Measurements from ENCODE around the gene PARD3.

PARD3 gene

DNA sequence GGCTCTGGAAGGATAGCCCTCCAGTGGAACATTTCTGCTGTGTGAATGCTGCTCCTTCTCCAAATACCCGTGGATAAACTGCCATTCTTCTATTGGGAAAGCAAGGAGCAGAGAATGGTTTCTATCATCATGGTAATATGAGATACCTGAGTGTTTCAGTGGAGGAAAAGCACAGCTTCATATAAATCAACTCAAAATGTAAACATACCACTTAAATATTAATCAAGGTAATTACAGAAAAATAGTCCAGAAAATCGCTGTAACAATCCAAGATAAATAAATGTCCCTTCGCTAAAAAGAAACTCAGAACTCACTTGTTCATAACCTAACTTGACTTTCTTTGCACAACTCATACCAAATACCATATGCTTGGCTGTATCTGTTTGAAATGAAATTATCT lies 635.8 kb downstream of the PARD3 start:
- 100% methylated on average over 2 of the region's 3 CpGs; no CpG with 5 or more reads in 1 of the 2 experiments for WGBS, 2 experiments (ENCODE audit: insufficient coverage in 2 of 2)
- Histone ChIP-seq H3K4me3 (ENCODE audit: extremely low read depth, insufficient read depth, low read length, poor library complexity, severe bottlenecking) (no peak overlapping the region), H3K27ac (ENCODE audit: low read depth, low read length, severe bottlenecking) (peak overlapping the region; percentile 25), H3K36me3 (ENCODE audit: control insufficient read depth, insufficient read depth, low read length) (no peaks in the 10 kb centered on the region), H3K9me3 (ENCODE audit: control insufficient read depth, low read length) (no peaks in the 10 kb centered on the region), H3K4me1 (ENCODE audit: control insufficient read depth, insufficient read depth, low read length, poor library complexity, severe bottlenecking) (peaks cover 21% of the 10 kb centered on the region)

GRCh38 chr10:34178756-34179155 lies 636.3 kb downstream of the PARD3 start:
- Histone ChIP-seq H3K36me3 (ENCODE audit: control insufficient read depth, insufficient read depth, low read length) (no peaks in the 10 kb centered on the region), H3K27ac (ENCODE audit: low read depth, low read length, severe bottlenecking) (peak overlapping the region; percentile 25), H3K4me1 (ENCODE audit: control insufficient read depth, insufficient read depth, low read length, poor library complexity, severe bottlenecking) (peaks cover 21% of the 10 kb centered on the region), H3K9me3 (ENCODE audit: control insufficient read depth, low read length) (no peaks in the 10 kb centered on the region), H3K4me3 (ENCODE audit: extremely low read depth, insufficient read depth, low read length, poor library complexity, severe bottlenecking) (no peak overlapping the region)
- no CpG with 5 or more reads among the region's 3 CpGs for WGBS, 2 experiments (ENCODE audit: insufficient coverage in 2 of 2)

DNA sequence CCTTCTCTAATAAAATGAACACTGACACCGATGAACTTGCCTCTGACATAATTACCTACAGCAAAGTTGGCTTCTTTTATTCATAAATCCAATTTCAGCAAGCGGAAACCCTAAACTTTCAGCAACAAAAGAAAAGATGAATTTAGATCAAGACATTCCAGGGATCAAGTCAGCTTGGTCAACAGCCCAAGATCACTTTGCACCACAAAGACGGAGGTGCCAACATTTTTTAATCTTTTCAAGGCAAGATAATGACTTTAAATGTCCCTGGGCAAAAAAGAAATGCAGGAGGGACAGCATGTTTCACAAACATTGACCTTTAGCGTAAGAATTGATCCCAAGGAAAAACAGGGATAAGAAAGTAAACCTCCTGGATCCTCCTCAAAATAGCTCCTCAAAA lies 636.9 kb downstream of the PARD3 start:
- Histone ChIP-seq H3K36me3 (ENCODE audit: control insufficient read depth, insufficient read depth, low read length) (no peaks in the 10 kb centered on the region), H3K27ac (ENCODE audit: low read depth, low read length, severe bottlenecking) (peak overlapping the region; percentile 25), H3K4me1 (ENCODE audit: control insufficient read depth, insufficient read depth, low read length, poor library complexity, severe bottlenecking) (peaks cover 21% of the 10 kb centered on the region), H3K4me3 (ENCODE audit: extremely low read depth, insufficient read depth, low read length, poor library complexity, severe bottlenecking) (no peak overlapping the region), H3K9me3 (ENCODE audit: control insufficient read depth, low read length) (no peaks in the 10 kb centered on the region)
- WGBS, 2 experiments (ENCODE audit: insufficient coverage in 2 of 2) = 82 to 85% methylated on average over 3 of the region's 4 CpGs

DNA sequence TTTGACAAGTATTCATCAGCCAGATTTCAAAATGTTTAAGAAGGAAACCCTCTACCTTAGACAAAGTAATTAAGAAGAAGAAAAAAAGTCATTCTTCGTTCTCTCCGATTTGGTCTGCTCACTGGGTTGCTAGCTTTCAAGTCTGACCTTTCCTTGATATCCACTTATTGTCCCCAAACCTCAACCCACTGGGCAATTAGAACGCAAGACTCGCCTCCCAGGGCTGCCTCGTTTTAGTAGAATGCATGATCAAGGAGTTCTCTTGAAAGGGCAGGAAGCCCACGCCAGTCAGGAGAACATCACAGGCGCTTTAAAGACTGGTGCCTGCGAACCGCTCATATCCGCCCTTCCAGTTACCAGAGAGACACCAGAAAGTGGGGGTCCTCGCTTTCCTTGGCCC lies 637.7 kb downstream of the PARD3 start:
- Histone ChIP-seq H3K27ac (ENCODE audit: low read depth, low read length, severe bottlenecking) (no peak overlapping the region), H3K4me3 (ENCODE audit: extremely low read depth, insufficient read depth, low read length, poor library complexity, severe bottlenecking) (no peak overlapping the region), H3K9me3 (ENCODE audit: control insufficient read depth, low read length) (no peaks in the 10 kb centered on the region), H3K36me3 (ENCODE audit: control insufficient read depth, insufficient read depth, low read length) (no peaks in the 10 kb centered on the region), H3K4me1 (ENCODE audit: control insufficient read depth, insufficient read depth, low read length, poor library complexity, severe bottlenecking) (peaks cover 21% of the 10 kb centered on the region)
- 71 to 78% methylated on average over 7 to 8 of the region's 11 CpGs for WGBS, 2 experiments (ENCODE audit: insufficient coverage in 2 of 2)

DNA sequence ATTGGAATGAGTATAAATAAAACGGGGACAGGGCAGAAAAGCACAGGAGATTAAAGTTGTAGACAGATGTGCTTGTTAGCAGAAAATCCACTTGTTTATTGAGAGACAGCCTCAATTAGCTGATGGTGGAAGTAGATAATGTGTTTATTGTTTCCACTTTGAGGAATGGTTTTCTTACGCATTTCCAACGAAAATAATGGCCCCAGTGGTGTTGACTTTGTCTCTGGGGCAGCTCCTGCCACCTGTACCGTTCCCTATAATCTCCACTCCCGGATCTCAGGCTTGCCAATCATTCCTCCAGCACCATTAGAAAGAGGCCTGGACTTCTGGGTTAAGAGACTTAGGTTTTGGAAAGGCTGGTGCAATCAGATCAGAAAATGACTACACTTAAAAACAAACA lies 638.7 kb downstream of the PARD3 start:
- Histone ChIP-seq H3K27ac (ENCODE audit: low read depth, low read length, severe bottlenecking) (no peak overlapping the region), H3K4me3 (ENCODE audit: extremely low read depth, insufficient read depth, low read length, poor library complexity, severe bottlenecking) (no peak overlapping the region), H3K36me3 (ENCODE audit: control insufficient read depth, insufficient read depth, low read length) (no peaks in the 10 kb centered on the region), H3K9me3 (ENCODE audit: control insufficient read depth, low read length) (no peaks in the 10 kb centered on the region), H3K4me1 (ENCODE audit: control insufficient read depth, insufficient read depth, low read length, poor library complexity, severe bottlenecking) (peaks cover 21% of the 10 kb centered on the region)
- WGBS, 2 experiments (ENCODE audit: insufficient coverage in 2 of 2) = 54 to 85% methylated on average over 3 of the region's 5 CpGs

- H3K27ac ChIP-seq (ENCODE audit: low read depth, low read length, severe bottlenecking) = no peak overlapping the region
- H3K4me1 ChIP-seq (ENCODE audit: control insufficient read depth, insufficient read depth, low read length, poor library complexity, severe bottlenecking) = peaks cover 21% of the 10 kb centered on the region
- no CpG with 5 or more reads among the region's 2 CpGs for WGBS, 2 experiments (ENCODE audit: insufficient coverage in 2 of 2)
- H3K4me3 ChIP-seq (ENCODE audit: extremely low read depth, insufficient read depth, low read length, poor library complexity, severe bottlenecking) = no peak overlapping the region
- no peaks in the 10 kb centered on the region for H3K36me3 ChIP-seq (ENCODE audit: control insufficient read depth, insufficient read depth, low read length)
- H3K9me3 ChIP-seq (ENCODE audit: control insufficient read depth, low read length) = no peaks in the 10 kb centered on the region
These were observed 640.0 kb downstream of the PARD3 start for GRCh38 chr10:34175121-34175520.

DNA sequence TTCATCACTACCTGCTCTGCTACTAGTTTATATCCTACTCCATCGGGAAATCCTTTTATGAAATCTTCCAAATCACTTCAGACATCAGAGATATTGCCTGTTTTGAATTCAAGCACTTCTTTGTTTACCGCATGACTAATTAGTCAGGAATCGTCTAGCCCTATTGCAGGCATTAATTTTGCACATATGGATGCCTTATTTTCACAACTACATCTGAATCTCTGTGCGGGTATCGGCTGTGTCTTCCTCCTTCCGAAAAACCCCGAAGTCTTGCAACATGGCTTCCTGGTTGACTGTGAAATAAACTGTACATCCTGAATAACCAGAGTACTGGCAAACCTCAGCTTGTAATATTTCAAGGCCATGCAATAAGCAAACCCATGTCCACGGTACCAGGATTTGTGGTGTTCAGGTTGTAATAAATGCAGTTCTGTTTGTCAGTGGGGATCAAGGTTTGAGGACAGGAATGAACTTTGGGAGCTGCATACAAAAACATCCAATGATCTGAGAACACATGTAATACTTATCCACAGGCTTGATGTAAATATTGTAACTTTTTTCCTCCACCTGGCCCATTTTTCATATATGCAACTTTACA lies 642.1 kb downstream of the PARD3 start:
- 79 to 88% methylated on average over 7 of the region's 8 CpGs for WGBS, 2 experiments (ENCODE audit: insufficient coverage in 2 of 2)
- Histone ChIP-seq H3K4me3 (ENCODE audit: extremely low read depth, insufficient read depth, low read length, poor library complexity, severe bottlenecking) (no peak overlapping the region), H3K36me3 (ENCODE audit: control insufficient read depth, insufficient read depth, low read length) (no peaks in the 10 kb centered on the region), H3K9me3 (ENCODE audit: control insufficient read depth, low read length) (no peaks in the 10 kb centered on the region), H3K27ac (ENCODE audit: low read depth, low read length, severe bottlenecking) (no peak overlapping the region), H3K4me1 (ENCODE audit: control insufficient read depth, insufficient read depth, low read length, poor library complexity, severe bottlenecking) (peaks cover 8% of the 10 kb centered on the region)

- 83 to 86% methylated on average over 2 to 3 of the region's 4 CpGs for WGBS, 2 experiments (ENCODE audit: insufficient coverage in 2 of 2)
- H3K36me3 ChIP-seq (ENCODE audit: control insufficient read depth, insufficient read depth, low read length) = no peaks in the 10 kb centered on the region
- H3K27ac ChIP-seq (ENCODE audit: low read depth, low read length, severe bottlenecking) = no peak overlapping the region
- peaks cover 5% of the 10 kb centered on the region for H3K4me1 ChIP-seq (ENCODE audit: control insufficient read depth, insufficient read depth, low read length, poor library complexity, severe bottlenecking)
- no peaks in the 10 kb centered on the region for H3K9me3 ChIP-seq (ENCODE audit: control insufficient read depth, low read length)
- H3K4me3 ChIP-seq (ENCODE audit: extremely low read depth, insufficient read depth, low read length, poor library complexity, severe bottlenecking) = no peak overlapping the region
These were observed 643.1 kb downstream of the PARD3 start for GRCh38 chr10:34171957-34172527.

- Histone ChIP-seq H3K36me3 (ENCODE audit: control insufficient read depth, insufficient read depth, low read length) (no peaks in the 10 kb centered on the region), H3K4me1 (ENCODE audit: control insufficient read depth, insufficient read depth, low read length, poor library complexity, severe bottlenecking) (no peaks in the 10 kb centered on the region), H3K9me3 (ENCODE audit: control insufficient read depth, low read length) (no peaks in the 10 kb centered on the region), H3K4me3 (ENCODE audit: extremely low read depth, insufficient read depth, low read length, poor library complexity, severe bottlenecking) (no peak overlapping the region), H3K27ac (ENCODE audit: low read depth, low read length, severe bottlenecking) (no peak overlapping the region)
- WGBS, 2 experiments (ENCODE audit: insufficient coverage in 2 of 2) = 85 to 100% methylated on average over 2 of the region's 3 CpGs
These were observed 645.4 kb downstream of the PARD3 start for GRCh38 chr10:34169677-34170076.

GRCh38 chr10:34169131-34169530 lies 646.0 kb downstream of the PARD3 start:
- no peaks in the 10 kb centered on the region for H3K36me3 ChIP-seq (ENCODE audit: control insufficient read depth, insufficient read depth, low read length)
- 92 to 96% methylated on average over 2 of the region's 3 CpGs for WGBS, 2 experiments (ENCODE audit: insufficient coverage in 2 of 2)
- no peaks in the 10 kb centered on the region for H3K9me3 ChIP-seq (ENCODE audit: control insufficient read depth, low read length)
- H3K4me3 ChIP-seq (ENCODE audit: extremely low read depth, insufficient read depth, low read length, poor library complexity, severe bottlenecking) = no peak overlapping the region
- H3K27ac ChIP-seq (ENCODE audit: low read depth, low read length, severe bottlenecking) = no peak overlapping the region
- H3K4me1 ChIP-seq (ENCODE audit: control insufficient read depth, insufficient read depth, low read length, poor library complexity, severe bottlenecking) = no peaks in the 10 kb centered on the region

DNA sequence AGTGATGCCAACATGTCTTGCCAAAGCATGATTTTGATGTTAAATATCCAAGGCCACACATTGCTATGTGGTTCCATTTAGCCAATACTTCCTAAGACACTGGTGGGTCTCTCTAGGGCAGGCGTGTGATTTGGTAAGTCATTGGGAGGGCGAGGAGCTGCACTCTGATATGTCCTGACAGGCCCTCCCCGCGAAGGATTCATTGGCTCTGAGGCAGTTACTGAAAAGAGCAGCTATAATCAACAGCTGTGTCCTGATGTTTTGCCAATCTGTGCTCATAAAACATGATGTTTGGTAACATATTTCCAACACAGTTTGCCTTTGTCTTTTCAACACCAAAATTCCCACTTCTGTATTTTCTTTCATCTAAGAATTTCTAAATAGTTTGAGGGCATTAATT lies 646.7 kb downstream of the PARD3 start:
- H3K4me3 ChIP-seq (ENCODE audit: extremely low read depth, insufficient read depth, low read length, poor library complexity, severe bottlenecking) = no peak overlapping the region
- no peaks in the 10 kb centered on the region for H3K9me3 ChIP-seq (ENCODE audit: control insufficient read depth, low read length)
- H3K27ac ChIP-seq (ENCODE audit: low read depth, low read length, severe bottlenecking) = no peak overlapping the region
- 87 to 100% methylated on average over 4 of the region's 4 CpGs for WGBS, 2 experiments (ENCODE audit: insufficient coverage in 2 of 2)
- H3K36me3 ChIP-seq (ENCODE audit: control insufficient read depth, insufficient read depth, low read length) = no peaks in the 10 kb centered on the region
- no peaks in the 10 kb centered on the region for H3K4me1 ChIP-seq (ENCODE audit: control insufficient read depth, insufficient read depth, low read length, poor library complexity, severe bottlenecking)
